Measurements from ENCODE around the gene MAS1. TPM values are rescaled to one million over a fixed set of nuclear protein-coding genes. Genes with fewer than 3 reads are reported as not detected.
A peak's percentile ranks its signal among the peaks of the same experiment; 100 is the strongest.
"Not testable (repeated sequence)": the region's sequence is repeated elsewhere in the genome, so short reads cannot be mapped to it uniquely, and the experiment has no call there.

MAS1 gene
- total RNA-seq (2014; rRNA removed; shearing (Covaris generic)), result not detected in 2 replicates

DNA sequence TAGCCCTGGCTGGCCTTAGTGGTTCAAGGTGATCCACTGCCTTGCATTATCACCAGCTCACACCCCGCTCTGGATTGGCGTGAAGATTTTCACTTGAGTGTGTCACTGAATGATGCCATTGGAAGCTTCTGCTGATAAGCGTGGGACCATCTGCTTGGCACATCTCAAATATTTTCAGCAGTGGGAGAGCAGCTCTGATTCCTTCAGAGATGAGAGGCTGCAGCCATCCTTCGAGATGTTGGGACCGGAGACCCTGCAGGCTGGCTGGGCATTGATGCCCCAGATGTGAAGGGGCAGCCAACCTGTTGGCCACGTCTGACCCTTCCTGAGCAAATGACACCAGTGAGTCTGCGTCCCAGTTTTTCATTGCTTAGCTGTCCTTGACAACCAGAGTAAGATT, at the start of gene MAS1:
Gene MAS1, plus strand, starts transcription at position 197 of the 400 bp plus-strand sequence. CDS start 15,968 bp downstream, outside the sequence.
- no peak for DNase-seq (ENCODE audit: low spot score)

- DNase-seq (ENCODE audit: low spot score), result peak; percentile 54
Observed at GRCh38 chr6:159842035-159842434, 48.8 kb upstream of the MAS1 start.

DNA sequence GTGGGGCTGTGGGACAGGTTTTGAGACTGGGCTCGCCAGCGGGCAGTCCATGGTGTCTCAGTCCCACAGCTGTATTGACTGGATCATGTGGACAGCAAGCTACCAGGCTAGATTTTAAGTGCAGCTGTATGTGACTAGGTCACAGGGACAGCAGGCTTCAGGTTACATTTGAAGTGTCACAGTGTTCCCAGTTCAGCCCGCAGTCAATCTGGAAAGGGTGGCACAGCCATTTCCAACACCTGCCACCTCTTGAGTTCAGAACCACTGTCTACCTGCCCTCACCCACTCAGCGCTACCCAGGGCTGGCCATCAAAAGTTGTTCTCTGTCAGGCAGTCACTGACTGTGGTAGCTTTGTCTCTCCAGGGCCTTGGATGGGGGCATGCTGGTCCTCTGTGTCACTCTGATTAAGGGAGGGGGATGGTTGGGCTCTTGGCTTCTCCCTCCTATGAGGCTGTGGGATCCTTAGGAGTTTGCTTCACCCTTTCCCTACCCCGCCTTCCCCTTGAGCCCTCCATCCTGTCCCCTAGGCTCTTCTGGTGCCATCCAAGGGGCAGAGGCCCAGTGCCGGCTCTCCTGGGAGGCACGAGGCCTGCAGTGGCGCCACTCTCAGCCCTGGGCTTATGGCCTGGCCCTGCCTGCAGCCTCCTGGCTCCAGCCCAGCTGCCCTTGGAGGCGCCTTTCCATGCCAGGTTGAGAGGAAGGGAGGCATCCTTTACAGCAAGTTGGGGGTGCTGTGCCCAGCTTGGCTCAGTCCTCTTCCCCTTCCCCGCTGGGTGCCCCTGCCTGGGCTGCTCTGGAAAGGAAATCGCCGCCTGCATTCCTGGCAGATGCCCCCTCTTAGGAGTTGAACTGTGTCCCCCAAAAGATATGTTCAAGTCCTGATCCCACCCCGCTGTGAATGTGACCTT, 45.8 kb upstream of the MAS1 start:
- no peak for DNase-seq (ENCODE audit: low spot score)

DNA sequence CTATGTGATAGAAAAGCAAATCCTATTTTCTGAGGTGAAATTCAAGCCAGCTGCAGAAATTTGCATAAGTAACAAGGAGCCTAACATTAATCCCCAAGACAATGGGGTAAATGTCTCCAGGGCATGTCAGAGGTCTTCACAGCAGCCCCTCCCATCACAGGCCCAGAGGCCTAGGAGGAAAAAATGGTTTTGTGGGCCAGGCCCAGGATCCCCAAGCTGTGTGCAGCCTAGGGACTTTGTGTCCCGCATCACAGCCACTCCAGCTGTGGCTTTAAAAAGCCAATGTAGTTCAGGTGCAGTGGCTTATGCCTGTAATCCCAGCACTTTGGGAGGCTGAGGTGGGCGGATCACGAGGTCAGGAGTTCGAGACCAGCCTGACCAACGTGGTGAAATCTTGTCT, 42.2 kb upstream of the MAS1 start:
- not testable (repeated sequence) for DNase-seq (ENCODE audit: low spot score)

GRCh38 chr6:159849851-159850250, 40.9 kb upstream of the MAS1 start:
- DNase-seq (ENCODE audit: low spot score), result not testable (repeated sequence)

DNA sequence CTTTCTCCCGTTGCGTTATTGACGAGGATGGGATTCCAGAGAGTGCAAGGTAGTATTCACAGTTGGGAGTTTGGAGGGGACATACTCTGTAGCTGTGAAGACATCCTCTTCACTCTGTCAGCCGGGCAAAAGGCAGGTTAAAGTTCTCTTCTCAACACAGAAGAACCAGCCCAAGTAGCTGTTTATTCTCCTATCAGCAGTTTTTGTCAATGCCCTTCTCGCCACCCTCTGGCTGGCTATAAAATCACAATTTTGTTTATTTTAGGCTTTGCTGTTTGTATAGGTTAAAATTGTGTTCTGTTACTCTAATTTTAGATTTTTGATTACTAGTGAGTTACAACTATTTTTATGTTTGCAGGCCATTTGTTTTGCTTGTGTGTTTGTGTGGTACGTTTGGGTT, 37.9 kb upstream of the MAS1 start:
- peak; percentile 12 for DNase-seq (ENCODE audit: low spot score)

DNA sequence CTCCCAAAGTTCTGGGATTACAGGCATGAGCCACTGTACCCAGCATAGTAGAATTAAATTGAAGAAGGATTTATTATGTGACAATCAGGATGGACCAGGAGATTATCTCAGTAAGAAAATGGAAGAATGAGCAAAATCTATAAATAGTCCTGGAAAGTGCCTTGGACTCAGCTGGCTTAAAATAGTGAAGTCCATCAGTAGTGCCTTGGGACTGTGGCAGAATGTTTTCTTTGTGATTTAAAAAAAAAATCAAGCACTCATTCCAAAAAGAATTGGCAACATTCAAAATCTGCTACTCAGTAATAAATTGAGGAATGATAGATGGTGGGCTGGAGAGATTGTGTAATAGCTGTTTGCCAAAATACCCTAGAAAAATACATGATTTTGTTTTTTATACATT, 37.0 kb upstream of the MAS1 start:
- no peak for DNase-seq (ENCODE audit: low spot score)

GRCh38 chr6:159854959-159855358, 35.8 kb upstream of the MAS1 start:
- no peak for DNase-seq (ENCODE audit: low spot score)

- no peak for DNase-seq (ENCODE audit: low spot score)
Observed at GRCh38 chr6:159858259-159858658, 32.5 kb upstream of the MAS1 start.

DNA sequence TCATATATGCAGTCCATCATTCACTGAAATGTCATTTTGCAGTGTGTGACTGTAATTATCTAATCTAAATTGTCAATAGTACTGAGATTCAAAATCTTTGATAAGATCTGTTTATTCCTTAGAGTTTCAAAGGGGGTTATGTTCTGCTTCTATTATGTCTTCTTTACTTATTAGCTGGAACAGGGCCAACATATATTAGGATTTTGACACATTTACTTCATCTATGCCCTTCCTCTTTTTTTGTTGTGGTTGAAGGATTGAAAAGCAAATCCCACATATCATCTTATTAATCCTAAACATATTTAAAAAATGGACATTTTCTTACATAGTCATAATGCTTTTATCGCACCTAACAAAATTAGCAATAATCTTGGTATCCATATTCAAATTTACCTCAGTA, 30.3 kb upstream of the MAS1 start:
- DNase-seq (ENCODE audit: low spot score), result no peak

DNA sequence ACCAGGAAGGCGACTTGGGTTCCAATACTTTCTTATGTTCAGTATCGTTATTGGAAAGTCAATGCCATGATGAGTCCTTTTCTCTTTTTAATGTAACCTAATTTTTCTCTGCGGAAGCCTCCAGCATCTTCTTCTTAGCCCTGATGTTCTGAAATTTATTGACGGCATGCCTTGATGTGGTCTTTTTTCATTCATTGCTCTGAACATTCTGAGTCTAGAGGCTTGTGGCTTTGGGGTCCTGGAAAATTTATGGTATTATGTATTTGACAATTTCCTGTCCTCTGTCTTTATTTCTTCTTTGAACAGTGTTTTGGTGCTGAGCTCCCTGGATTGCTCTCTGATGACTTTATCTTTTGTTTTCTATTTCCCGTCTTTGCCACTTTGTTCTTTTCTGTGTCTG, 28.7 kb upstream of the MAS1 start:
- no peak for DNase-seq (ENCODE audit: low spot score)

- peak; percentile 71 for DNase-seq (ENCODE audit: low spot score)
Observed at GRCh38 chr6:159863341-159863740, 27.4 kb upstream of the MAS1 start.

DNA sequence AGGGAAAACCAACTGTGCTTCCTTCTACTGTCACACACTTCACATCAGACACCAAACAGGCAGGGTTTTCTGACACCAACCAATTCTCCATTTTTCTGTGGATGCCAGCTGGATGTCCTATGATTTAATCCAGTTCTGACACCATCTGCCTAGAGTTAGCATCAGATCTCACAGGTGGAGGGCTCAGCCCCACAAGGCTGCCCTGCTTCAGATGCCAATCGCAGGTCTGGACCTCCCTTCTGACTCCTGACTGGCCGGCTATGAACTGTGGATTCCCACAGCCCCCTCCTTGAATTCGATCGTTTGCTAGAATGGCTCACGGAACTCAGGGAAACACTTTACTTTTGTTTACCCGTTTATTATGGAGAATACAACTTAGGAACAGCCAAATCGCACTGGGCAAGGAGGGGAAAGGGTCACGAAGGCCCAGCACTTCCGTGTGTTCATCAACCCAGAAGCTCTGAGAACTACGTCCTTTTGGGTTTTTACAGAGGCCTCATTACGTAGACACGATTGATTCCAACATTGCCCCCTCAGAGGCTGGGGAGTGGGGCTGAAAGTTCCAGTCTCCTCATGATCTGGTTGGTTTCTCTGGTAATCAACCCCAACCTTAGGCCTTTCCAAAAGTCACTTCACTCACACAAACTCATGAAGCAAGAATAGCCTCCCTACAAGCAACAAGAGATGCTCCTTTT, 25.4 kb upstream of the MAS1 start:
- no peak for DNase-seq (ENCODE audit: low spot score)

DNA sequence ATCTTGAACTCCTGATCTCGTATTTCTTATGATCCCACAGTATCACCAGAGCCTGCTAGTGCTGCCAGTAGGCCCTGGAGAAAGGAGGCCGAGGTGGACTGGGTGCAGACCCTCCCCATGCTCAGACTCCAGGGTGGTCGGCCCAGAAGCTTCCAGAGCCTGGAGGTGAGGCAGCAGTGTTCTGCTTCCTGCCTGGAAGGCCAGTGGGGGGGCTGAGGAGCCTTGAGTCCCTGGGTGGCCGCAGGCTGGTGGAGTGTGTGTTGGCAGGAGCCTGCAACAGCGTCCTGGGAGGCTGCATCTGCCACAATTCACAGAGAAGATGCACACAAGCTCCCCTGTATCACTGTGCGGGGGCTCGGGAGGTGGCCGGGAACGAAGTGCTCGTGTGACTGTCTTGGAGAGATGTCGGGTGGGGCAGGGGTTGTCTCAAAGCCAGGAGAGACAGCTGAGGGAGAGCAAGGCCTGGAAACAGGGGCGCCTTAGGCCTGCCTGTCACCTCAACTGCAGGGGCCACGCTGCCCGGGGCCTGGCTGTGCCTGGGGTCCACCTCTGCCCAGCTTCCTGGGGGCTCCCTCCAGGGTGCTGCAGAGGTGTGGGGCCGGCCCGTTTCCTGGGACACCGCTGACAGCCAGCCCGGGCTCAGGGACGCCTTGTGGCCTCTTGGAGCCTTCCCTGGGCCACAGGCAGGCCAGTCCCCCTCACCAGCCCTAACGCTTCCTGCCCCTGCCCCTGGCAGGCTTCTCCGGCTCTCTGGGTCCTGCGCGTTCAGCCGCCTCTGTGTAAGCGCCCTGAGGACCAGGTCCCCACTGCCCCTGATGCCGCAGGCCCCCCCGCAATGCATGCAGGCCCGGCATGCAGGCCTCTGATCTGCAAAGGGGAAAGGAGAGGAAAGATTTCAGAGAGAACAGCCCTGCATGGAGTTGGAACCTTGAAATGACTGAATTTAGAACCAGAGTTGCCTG, 24.2 kb upstream of the MAS1 start:
- DNase-seq (ENCODE audit: low spot score), result no peak

GRCh38 chr6:159871241-159871640, 19.5 kb upstream of the MAS1 start:
- no peak for DNase-seq (ENCODE audit: low spot score)

DNA sequence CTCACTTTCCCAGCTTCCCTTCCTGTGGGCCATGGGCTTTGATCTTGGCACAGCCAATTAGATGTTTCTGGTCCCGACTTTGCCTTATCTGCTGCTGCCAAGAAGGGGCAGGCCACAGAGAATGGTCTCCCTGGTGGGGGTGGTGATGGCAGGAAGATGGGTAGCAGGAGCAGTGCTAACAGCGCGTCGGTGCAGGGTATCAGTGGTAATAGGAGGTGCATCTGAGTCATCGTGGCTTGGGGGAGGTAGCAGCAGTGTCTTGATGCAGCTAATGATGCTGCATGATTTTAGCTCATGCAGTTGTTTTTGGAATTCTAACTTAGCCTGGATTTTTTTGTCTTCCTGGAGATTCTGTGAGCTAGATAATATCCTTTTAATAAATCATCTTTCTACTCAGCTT, 18.9 kb upstream of the MAS1 start:
- no peak for DNase-seq (ENCODE audit: low spot score)

DNA sequence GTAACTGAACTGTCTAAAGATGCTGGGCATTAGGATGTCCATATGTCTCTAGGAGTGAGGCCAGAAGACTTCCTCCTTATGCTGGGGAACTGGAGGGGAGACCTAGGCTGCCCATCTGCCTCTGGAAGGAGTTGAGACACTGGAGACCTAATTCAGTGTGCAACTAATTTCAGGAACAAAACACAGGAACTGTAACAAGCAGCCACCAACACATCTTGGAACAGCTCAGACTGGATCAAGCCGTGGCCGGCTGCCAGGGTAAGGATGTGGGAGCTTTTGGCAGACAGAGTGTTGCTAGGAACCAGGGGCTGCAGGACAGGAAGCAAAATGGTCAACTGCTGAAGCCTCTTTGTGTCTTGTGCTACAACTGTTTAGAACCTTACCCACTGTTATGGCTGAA, 16.4 kb upstream of the MAS1 start:
- DNase-seq (ENCODE audit: low spot score), result no peak

- no peak for DNase-seq (ENCODE audit: low spot score)
Observed at GRCh38 chr6:159875194-159875593, 15.6 kb upstream of the MAS1 start.

DNA sequence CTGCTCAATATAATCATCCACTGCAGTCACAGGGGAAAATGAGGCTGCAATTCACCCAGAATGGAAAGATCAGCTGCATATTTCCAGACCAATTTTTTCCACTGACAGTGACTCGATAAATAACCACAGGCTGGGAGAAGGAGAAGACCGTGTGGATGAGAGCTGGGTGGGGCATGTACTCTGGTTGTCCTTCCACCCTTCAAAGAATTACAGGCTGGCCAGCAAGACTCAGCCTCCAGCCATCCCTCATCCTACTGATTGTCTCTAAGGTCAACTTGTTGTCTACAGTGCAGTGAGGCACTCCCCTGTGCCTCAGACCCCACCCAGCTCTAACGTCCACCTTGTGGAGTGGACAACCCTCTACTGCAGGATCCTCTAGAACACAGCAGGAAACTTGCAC, 14.5 kb upstream of the MAS1 start:
- no peak for DNase-seq (ENCODE audit: low spot score)

GRCh38 chr6:159877256-159877808, 13.5 kb upstream of the MAS1 start:
- DNase-seq (ENCODE audit: low spot score), result no peak

- DNase-seq (ENCODE audit: low spot score), result no peak
Observed at GRCh38 chr6:159878341-159878740, 12.4 kb upstream of the MAS1 start.
